Heart left ventricle (tissue), 13 donors: ENCODE results near the gene IL19.

Experiments
- POLR2A ChIP-seq, 2 donors: fragments of 450-650 bp; IDR thresholded peaks; one replicate each; pipeline ENCODE4 v1.6.1; 2017; ENCODE audit warnings: antibody characterized with exemption in 2 of 2, mild to moderate bottlenecking in 2 of 2, moderate library complexity in 2 of 2
- TF ChIP-seq, protein P1 (sequence below), 12 donors: fragments of 200-600 bp; sonication (generic) in 4 of 12; IDR thresholded peaks; one replicate each; pipeline versions ENCODE4 v1.5.0 to v1.8.0; 2018 to 2022; ENCODE audit warnings: antibody characterized with exemption in 12 of 12, mild to moderate bottlenecking in 5 of 12
- donor health status: ischemic (EF 13 %, LVEDD 7.1; RV severe dilation, severe dysfunction).
- donor health status: DM: no; HTN: yes; CAD: no.
- donor health status: DM: no; HTN: no; CAD: no.
- donor health status: ischemic (EF 25% LVEDD 6.9; RV normal size, moderate dysfunction).
- donor health status: ischemic (EF 25% LVEDD 5.7; RV mildly dilated, moderate dysfunction).
- donor health status: ischemic (EF 35%, LVEDD 5.7; RV mildly dilated, moderate dysfunction).
- donor health status: nonischemic (EF 11% LVEDD 7.7; RV severe dilation, severe dysfunction).
- donor health status: DM: yes; HTN: yes; CAD: no.
- donor health status: PGD.
- donor health status: ischemic (EF 29% LVEDD 5.4; RV normal size, mild dysfunction).
- donor health status: nonischemic (EF 23%, LVEDD 6.1; RV moderate dilation, normal function).

DNA sequence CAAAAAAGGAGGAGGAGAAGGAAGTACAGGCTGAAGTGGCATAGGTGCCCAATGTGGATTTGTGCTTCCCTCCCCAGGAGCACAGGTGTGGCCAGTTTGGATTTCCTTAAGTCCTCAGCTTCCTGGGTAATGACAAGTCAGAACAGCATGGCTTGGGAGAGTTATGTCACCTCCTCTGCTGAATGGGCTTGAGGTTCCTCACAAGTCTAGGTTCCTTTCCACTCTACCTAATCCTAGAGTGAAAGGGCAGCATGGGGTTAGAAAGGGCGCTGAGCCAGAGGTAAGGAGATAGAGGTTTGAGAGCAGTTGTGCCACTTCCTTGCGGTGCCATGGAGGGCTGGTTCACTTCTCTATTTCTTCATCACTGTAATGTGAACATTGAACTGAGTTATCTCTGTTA lies 59.3 kb downstream of the IL19 start:
- TF ChIP-seq, protein P1, sequence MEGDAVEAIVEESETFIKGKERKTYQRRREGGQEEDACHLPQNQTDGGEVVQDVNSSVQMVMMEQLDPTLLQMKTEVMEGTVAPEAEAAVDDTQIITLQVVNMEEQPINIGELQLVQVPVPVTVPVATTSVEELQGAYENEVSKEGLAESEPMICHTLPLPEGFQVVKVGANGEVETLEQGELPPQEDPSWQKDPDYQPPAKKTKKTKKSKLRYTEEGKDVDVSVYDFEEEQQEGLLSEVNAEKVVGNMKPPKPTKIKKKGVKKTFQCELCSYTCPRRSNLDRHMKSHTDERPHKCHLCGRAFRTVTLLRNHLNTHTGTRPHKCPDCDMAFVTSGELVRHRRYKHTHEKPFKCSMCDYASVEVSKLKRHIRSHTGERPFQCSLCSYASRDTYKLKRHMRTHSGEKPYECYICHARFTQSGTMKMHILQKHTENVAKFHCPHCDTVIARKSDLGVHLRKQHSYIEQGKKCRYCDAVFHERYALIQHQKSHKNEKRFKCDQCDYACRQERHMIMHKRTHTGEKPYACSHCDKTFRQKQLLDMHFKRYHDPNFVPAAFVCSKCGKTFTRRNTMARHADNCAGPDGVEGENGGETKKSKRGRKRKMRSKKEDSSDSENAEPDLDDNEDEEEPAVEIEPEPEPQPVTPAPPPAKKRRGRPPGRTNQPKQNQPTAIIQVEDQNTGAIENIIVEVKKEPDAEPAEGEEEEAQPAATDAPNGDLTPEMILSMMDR (IDR thresholded peaks at IDR 0.05): no peak
- no peak for TF ChIP-seq POLR2A (IDR thresholded peaks at IDR 0.05)
